A549 (cell line): Measurements from ENCODE around the gene FBXL7. TPM values are rescaled to one million over a fixed set of nuclear protein-coding genes. Genes with fewer than 3 reads are reported as not detected.

Experiments used
- ATAC-seq, 2 experiments: fragments of 200-7000 bp in 1 of 2; fragments of >200 bp in 1 of 2; cut with Nextera tagmentation in 1 of 2; cut with Tn5 transposase in 1 of 2; 3 replicates each; pipeline versions ENCODE4 v1.8.0 to v1.9.1; 2018 to 2020; ENCODE audit warnings: mild to moderate bottlenecking in 1 of 2, moderate library complexity in 1 of 2
- CTCF ChIA-PET: fragments of 300-600 bp; sonication (Branson Sonifier 250); formaldehyde crosslinking; extraction: SDS; loops from one replicate; lab custom pipeline; 2021; ENCODE audit warnings: antibody characterized with exemption, inconsistent platforms; lab: Yijun Ruan, JAX
- POLR2A ChIA-PET: fragments of 350-600 bp; formaldehyde crosslinking; extraction: SDS; loops from one replicate; lab custom pipeline; 2021; ENCODE audit warnings: antibody characterized with exemption, inconsistent platforms; lab: Yijun Ruan, JAX
- DNase-seq, 2 experiments: peaks; one replicate each; pipeline versions ENCODE4 v3.0.0 to v3.0.0-alpha.2; 2011 to 2016; ENCODE audit warnings: low read depth in 1 of 2, low spot score in 1 of 2
- FAIRE-seq: peaks from 2 replicates; lab custom pipeline; 2011; peaks lifted over from hg19 to GRCh38; lab: Jason Lieb, UNC
- H3K27ac ChIP-seq, 2 experiments: fragments of >200 bp; sonication (Bioruptor Twin); formaldehyde crosslinking; 3 replicates each; pipeline ENCODE4 v1.5.1; 2016 to 2017
- H3K4me1 ChIP-seq: fragments of >200 bp; sonication (Bioruptor Twin); formaldehyde crosslinking; 3 replicates; pipeline ENCODE4 v1.6.1; 2016
- H3K4me2 ChIP-seq: fragments of >200 bp; sonication (Bioruptor Twin); formaldehyde crosslinking; 3 replicates; pipeline ENCODE4 v1.6.1; 2016
- H3K4me3 ChIP-seq: fragments of >200 bp; sonication (Bioruptor Twin); formaldehyde crosslinking; 3 replicates; pipeline ENCODE4 v1.5.1; 2016
- H3K9me3 ChIP-seq: fragments of >200 bp; sonication (Bioruptor Twin); formaldehyde crosslinking; 3 replicates; pipeline ENCODE4 v1.6.1; 2016
- BHLHE40 ChIP-seq: IDR thresholded peaks from 2 replicates; pipeline ENCODE4 v1.6.1; 2012; ENCODE audit warnings: low read depth, low read length, inconsistent platforms
- CBX2 ChIP-seq: fragments of 200-600 bp; sonication (generic); IDR thresholded peaks from 2 replicates; pipeline ENCODE4 v1.6.1; 2016; ENCODE audit warnings: low read depth, mild to moderate bottlenecking, borderline replicate concordance
- CTCF ChIP-seq: fragments of >200 bp; sonication (Bioruptor Twin); formaldehyde crosslinking; IDR thresholded peaks from 3 replicates; pipeline ENCODE4 v1.5.1; 2016
- E2F6 ChIP-seq: IDR thresholded peaks from 2 replicates; pipeline ENCODE4 v1.6.1; 2012; ENCODE audit warnings: low read depth, borderline replicate concordance
- EHMT2 ChIP-seq: fragments of 200-600 bp; sonication (generic); IDR thresholded peaks from 2 replicates; pipeline ENCODE4 v1.6.1; 2016; ENCODE audit warnings: antibody characterized with exemption, low read depth, mild to moderate bottlenecking, moderate library complexity
- FOSB ChIP-seq: fragments of 250-450 bp; sonication (Bioruptor Pico); IDR thresholded peaks from 2 replicates; pipeline ENCODE4 v1.5.0; 2020; ENCODE audit warnings: mild to moderate bottlenecking, moderate library complexity
- FOXS1 ChIP-seq: fragments of 250-450 bp; sonication (Bioruptor Pico); IDR thresholded peaks from 2 replicates; pipeline ENCODE4 v1.5.0; 2020; ENCODE audit warnings: mild to moderate bottlenecking, moderate library complexity
- GATA3 ChIP-seq: IDR thresholded peaks from 2 replicates; pipeline ENCODE4 v1.6.1; 2012; ENCODE audit warnings: borderline replicate concordance
- HES2 ChIP-seq: fragments of >200 bp; sonication (Bioruptor Twin); formaldehyde crosslinking; IDR thresholded peaks from 2 replicates; pipeline ENCODE4 v1.6.1; 2016
- HEYL ChIP-seq: fragments of 250-450 bp; sonication (Bioruptor Pico); IDR thresholded peaks from 2 replicates; pipeline ENCODE4 v1.8.0; 2021; ENCODE audit warnings: mild to moderate bottlenecking, moderate library complexity
- HMGXB4 ChIP-seq: fragments of 250-450 bp; sonication (Bioruptor Pico); IDR thresholded peaks from 2 replicates; pipeline ENCODE4 v1.5.0; 2021; ENCODE audit warnings: mild to moderate bottlenecking, moderate library complexity, borderline replicate concordance
- HOXA7 ChIP-seq: fragments of 250-450 bp; sonication (Bioruptor Pico); IDR thresholded peaks from 2 replicates; pipeline ENCODE4 v1.5.0; 2020; ENCODE audit warnings: mild to moderate bottlenecking, moderate library complexity
- MAFK ChIP-seq: fragments of 450-650 bp; IDR thresholded peaks from 2 replicates; pipeline ENCODE4 v1.6.1; 2014; ENCODE audit not compliant: partially characterized antibody
- MAX ChIP-seq: IDR thresholded peaks from 2 replicates; pipeline ENCODE4 v1.6.1; 2012
- MAZ ChIP-seq: fragments of 150-350 bp; IDR thresholded peaks from 2 replicates; pipeline ENCODE4 v1.6.1; 2014; ENCODE audit warnings: antibody characterized with exemption, low read depth, low read length, borderline replicate concordance
- NR3C1 ChIP-seq: fragments of >200 bp; sonication (Bioruptor Twin); formaldehyde crosslinking; IDR thresholded peaks from 3 replicates; pipeline ENCODE4 v1.6.1; 2017
- PBX3 ChIP-seq: IDR thresholded peaks from 2 replicates; pipeline ENCODE4 v1.6.1; 2012
- POLR2A ChIP-seq: IDR thresholded peaks from 2 replicates; pipeline ENCODE4 v1.6.1; 2012; ENCODE audit warnings: mild to moderate bottlenecking, low read length
- RARB ChIP-seq: fragments of 250-450 bp; sonication (Bioruptor Pico); IDR thresholded peaks from 2 replicates; pipeline ENCODE4 v1.8.0; 2021; ENCODE audit warnings: mild to moderate bottlenecking, moderate library complexity
- REST ChIP-seq: fragments of 200-600 bp; sonication (generic); IDR thresholded peaks from 2 replicates; pipeline ENCODE4 v1.6.1; 2016; ENCODE audit warnings: antibody characterized with exemption, mild to moderate bottlenecking, moderate library complexity
- SMC3 ChIP-seq: fragments of >200 bp; sonication (Bioruptor Twin); formaldehyde crosslinking; IDR thresholded peaks from 3 replicates; pipeline ENCODE4 v1.6.1; 2018; ENCODE audit warnings: inconsistent platforms
- SREBF2 ChIP-seq: fragments of 450-650 bp; IDR thresholded peaks from 2 replicates; pipeline ENCODE4 v1.6.1; 2014; ENCODE audit warnings: mild to moderate bottlenecking, moderate library complexity
- USF2 ChIP-seq: fragments of 450-650 bp; IDR thresholded peaks from 2 replicates; pipeline ENCODE4 v1.6.1; 2014; ENCODE audit warnings: antibody characterized with exemption
- ZC3H11A ChIP-seq: fragments of 450-650 bp; IDR thresholded peaks from 2 replicates; pipeline ENCODE4 v1.6.1; 2014; ENCODE audit warnings: antibody characterized with exemption, mild to moderate bottlenecking
- ZFP36 ChIP-seq: fragments of 450-650 bp; IDR thresholded peaks from 2 replicates; pipeline ENCODE4 v1.6.1; 2014; ENCODE audit warnings: borderline replicate concordance; ENCODE audit not compliant: partially characterized antibody
- ZSCAN20 ChIP-seq: fragments of 250-450 bp; sonication (Bioruptor Pico); IDR thresholded peaks from 2 replicates; pipeline ENCODE4 v1.8.0; 2022; ENCODE audit warnings: mild to moderate bottlenecking, moderate library complexity
- WGBS: methylation state at CpG from one replicate; pipeline ENCODE4 v1.1.6; 2017; ENCODE audit errors: missing lambda C conversion rate; 5-methylcytosine and 5-hydroxymethylcytosine counted together
- polyA plus RNA-seq, 4 experiments: library from polyadenylated mRNA; depleted of rRNA in 3 of 4; stranded (reverse); fragments of >200 nt; fragmentation: RNase III in 1 of 4; extraction: RNeasy Plus Mini Kit Qiagen cat#74134 plus additional on column Dnase treatment in 1 of 4; gene quantifications; 2 replicates in 3 of 4; 3 replicates in 1 of 4; pipeline ENCODE4 v1.2.3, GENCODE V29; 2011 to 2017

The FBXL7 gene
- polyA plus RNA-seq, 2 of the 4 experiments (the other 2 are of a cell fraction): 0.90 to 1.7 TPM

- ChIA-PET POLR2A (no interaction called here), CTCF (no interaction called here)
- 19% methylated on average over 6 of the region's 6 CpGs for WGBS
- DNase-seq: no peak
- no peak overlapping the region for H3K4me3 ChIP-seq
- no peak overlapping the region for H3K27ac ChIP-seq
- ATAC-seq: no peak
- no peaks in the 10 kb centered on the region for H3K4me1 ChIP-seq
- no peaks in the 10 kb centered on the region for H3K9me3 ChIP-seq
- TF ChIP-seq FOSB (CRISPR knock-in tag) (no peak), CBX2 (no peak), EHMT2 (no peak), E2F6 (no peak), USF2 (no peak), MAZ (no peak), SMC3 (no peak)
- H3K4me2 ChIP-seq: no peak overlapping the region
- FAIRE-seq: no peak
Measured at GRCh38 chr5:15850939-15851341, 351.0 kb downstream of the FBXL7 start.

- WGBS: 30% methylated on average over 3 of the region's 3 CpGs
- TF ChIP-seq HEYL (no peak), HMGXB4 (no peak), CTCF (no peak), E2F6 (no peak), GATA3 (no peak), ZFP36 (no peak), NR3C1 (no peak), FOXS1 (CRISPR knock-in tag) (no peak), PBX3 (no peak), ZSCAN20 (CRISPR knock-in tag) (no peak), BHLHE40 (no peak), SREBF2 (no peak), MAFK (no peak), HES2 (no peak), HOXA7 (CRISPR knock-in tag) (no peak), ZC3H11A (no peak), POLR2A (no peak), MAX (no peak), RARB (CRISPR knock-in tag) (no peak), REST (no peak)
- ATAC-seq (no peak), FAIRE-seq (no peak), DNase-seq (no peak)
- H3K4me2 ChIP-seq: no peak overlapping the region
- H3K4me3 ChIP-seq: no peak overlapping the region
- H3K27ac ChIP-seq: no peak overlapping the region
- CTCF ChIA-PET: no interaction called here
- POLR2A ChIA-PET: no interaction called here
- H3K4me1 ChIP-seq: no peaks in the 10 kb centered on the region
- H3K9me3 ChIP-seq: no peaks in the 10 kb centered on the region
Measured at GRCh38 chr5:15852217-15852616, 352.2 kb downstream of the FBXL7 start.
